ENCODE measurements around the gene KBTBD4.
"Not testable (repeated sequence)": the region's sequence is repeated elsewhere in the genome, so short reads cannot be mapped to it uniquely, and the experiment has no call there.

Gene KBTBD4

GRCh38 chr11:47572715-47573255 lies 6.0 kb downstream of the KBTBD4 start:
- no peak overlapping the region for H3K4me3 Mint-ChIP-seq
- H3K36me3 Mint-ChIP-seq, result peaks cover 7% of the 10 kb centered on the region
- no peak overlapping the region for H3K27ac Mint-ChIP-seq
- no peaks in the 10 kb centered on the region for H3K27me3 Mint-ChIP-seq
- H3K4me1 Mint-ChIP-seq, result peaks cover 23% of the 10 kb centered on the region
- no peaks in the 10 kb centered on the region for H3K9me3 Mint-ChIP-seq

DNA sequence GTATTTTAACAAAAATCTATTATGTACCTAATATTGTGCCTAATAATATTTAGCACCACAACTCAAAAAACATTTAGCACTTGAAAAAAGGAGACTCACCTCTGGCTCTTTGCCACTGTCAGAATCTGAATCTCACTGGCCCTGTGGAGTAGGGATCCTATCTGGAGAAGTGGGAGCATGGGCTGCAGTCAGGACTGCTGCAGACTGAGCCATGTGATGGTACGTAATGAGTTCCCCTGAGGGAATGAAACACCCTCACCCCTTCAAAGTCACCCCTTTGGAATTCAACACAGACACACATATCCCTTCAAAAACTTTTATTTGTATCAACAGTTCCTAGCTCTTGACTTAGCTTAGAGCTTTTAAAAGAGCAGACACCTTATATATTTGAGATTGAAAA lies 6.9 kb downstream of the KBTBD4 start:
- Mint-ChIP-seq H3K27ac (no peak overlapping the region), H3K27me3 (no peaks in the 10 kb centered on the region), H3K9me3 (no peaks in the 10 kb centered on the region), H3K4me3 (no peak overlapping the region), H3K4me1 (peaks cover 16% of the 10 kb centered on the region), H3K36me3 (peaks cover 5% of the 10 kb centered on the region)

DNA sequence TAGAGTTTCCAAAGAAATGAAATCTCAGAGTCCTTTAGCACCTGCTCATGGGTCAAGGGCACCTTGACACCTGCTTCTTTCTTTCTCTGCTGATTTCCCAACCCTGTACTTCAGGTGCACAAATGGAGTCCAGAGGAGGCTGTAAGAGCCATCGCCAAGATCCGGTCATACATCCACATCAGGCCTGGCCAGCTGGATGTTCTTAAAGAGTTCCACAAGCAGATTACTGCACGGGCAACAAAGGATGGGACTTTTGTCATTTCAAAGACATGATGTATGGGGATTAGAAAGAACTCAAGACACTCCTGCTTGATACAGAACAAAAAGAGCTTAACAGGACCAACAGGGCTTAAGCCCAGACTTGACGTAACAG lies 7.4 kb downstream of the KBTBD4 start:
- Mint-ChIP-seq H3K27ac (no peak overlapping the region), H3K9me3 (no peaks in the 10 kb centered on the region), H3K36me3 (peaks cover 5% of the 10 kb centered on the region), H3K4me1 (peaks cover 18% of the 10 kb centered on the region), H3K4me3 (no peak overlapping the region), H3K27me3 (no peaks in the 10 kb centered on the region)

DNA sequence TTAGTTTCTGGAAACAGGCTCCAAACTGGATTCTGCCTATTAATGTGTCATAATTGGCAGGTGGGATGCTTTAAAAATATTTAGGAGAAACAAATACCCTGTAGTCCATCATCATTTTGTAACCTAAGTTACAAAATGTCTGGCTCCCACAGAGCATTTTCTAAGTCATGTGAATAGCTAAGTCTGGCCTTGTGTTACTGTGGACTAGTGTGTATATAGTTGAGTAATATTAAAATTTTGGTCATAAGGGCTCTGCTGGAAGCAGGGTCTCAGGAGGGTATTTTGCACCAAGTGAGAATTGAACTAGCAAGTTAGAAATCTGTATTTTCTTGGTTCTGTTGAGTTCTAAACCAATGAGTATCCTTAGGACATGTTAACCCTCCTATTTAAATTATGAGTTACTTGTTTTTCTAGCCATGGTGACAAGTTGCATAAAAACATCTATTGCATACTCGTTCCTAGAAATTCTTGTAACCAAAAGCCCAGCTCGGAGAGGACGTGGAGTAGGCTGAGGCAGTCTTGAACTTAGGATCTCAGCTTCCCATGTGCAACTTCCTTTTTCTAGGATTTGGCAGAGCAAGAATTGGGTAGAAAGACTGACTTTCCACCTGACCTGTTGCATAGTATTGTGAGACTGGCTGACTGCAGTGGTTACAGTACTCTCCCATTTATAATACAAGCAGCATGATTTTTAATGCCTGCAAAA lies 8.0 kb downstream of the KBTBD4 start:
- Mint-ChIP-seq H3K27me3 (no peaks in the 10 kb centered on the region), H3K36me3 (peaks cover 4% of the 10 kb centered on the region), H3K9me3 (no peaks in the 10 kb centered on the region), H3K27ac (no peak overlapping the region), H3K4me3 (no peak overlapping the region), H3K4me1 (peaks cover 19% of the 10 kb centered on the region)

- Mint-ChIP-seq H3K27ac (no peak overlapping the region), H3K27me3 (no peaks in the 10 kb centered on the region), H3K36me3 (peaks cover 4% of the 10 kb centered on the region), H3K4me1 (peaks cover 23% of the 10 kb centered on the region), H3K4me3 (no peak overlapping the region), H3K9me3 (no peaks in the 10 kb centered on the region)
Observed at GRCh38 chr11:47569646-47570045, 9.1 kb downstream of the KBTBD4 start.

DNA sequence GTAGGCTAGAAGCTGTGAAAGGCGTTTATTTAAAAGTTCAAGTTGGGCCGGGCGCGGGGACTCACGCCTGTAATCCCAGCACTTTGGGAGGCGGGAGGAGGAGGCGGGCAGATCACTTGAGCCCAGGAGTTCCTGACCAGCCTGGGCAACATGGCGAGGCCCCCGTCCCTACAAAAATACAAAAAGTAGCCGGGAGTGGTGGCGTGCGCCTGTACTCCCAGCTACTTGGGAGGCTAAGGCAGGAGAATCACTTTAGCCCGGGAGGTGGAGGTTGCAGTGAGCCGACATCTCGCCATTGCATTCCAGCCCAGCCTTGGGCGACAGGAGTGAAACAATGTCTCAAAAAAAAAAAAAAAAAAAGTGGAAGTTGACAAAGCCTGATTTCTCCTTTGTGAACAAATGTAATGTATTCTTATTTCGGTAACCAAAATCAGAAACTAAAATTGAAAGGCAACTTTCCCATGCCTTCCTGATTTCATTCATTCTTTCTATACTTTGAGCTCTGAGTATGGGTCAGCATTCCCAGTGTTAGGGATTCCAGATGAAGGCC lies 12.5 kb downstream of the KBTBD4 start:
- no peaks in the 10 kb centered on the region for H3K27me3 Mint-ChIP-seq
- H3K27ac Mint-ChIP-seq, result peak overlapping the region; percentile 59
- H3K9me3 Mint-ChIP-seq, result no peaks in the 10 kb centered on the region
- H3K36me3 Mint-ChIP-seq, result no peaks in the 10 kb centered on the region
- peak overlapping the region; percentile 87 for H3K4me3 Mint-ChIP-seq
- H3K4me1 Mint-ChIP-seq, result peaks cover 19% of the 10 kb centered on the region

- Mint-ChIP-seq H3K36me3 (no peaks in the 10 kb centered on the region), H3K4me1 (peaks cover 15% of the 10 kb centered on the region), H3K27ac (peak within 1 kb of the TSS; percentile 83), H3K9me3 (no peaks in the 10 kb centered on the region), H3K27me3 (no peaks in the 10 kb centered on the region), H3K4me3 (peak within 1 kb of the TSS; percentile 87)
Observed at GRCh38 chr11:47565340-47566148, 13.2 kb downstream of the KBTBD4 start, which contains the start of gene PTPMT1. Gene PTPMT1, plus strand, starts transcription at chr11:47565599. Its CDS starts 24 bp downstream, at chr11:47565623.

DNA sequence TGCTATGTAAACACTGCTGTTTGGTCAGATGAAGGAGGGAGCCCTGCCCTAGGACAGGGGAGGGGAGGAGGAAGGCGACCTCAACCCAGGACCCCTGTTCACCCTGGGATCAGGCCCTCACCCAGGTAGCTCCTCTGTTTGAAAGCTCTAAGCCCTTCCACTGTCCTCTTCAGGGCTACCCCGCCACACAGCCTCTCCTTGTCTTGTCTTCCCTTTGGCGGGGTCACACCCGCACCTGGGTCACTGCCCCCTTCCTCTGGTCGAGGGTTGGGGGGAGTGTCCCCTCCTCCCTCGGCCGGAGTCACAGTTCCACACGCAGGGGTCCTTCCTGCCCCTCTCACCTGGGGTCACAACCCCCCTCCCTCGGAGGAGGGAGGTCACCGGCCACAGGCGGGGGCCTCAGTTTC lies 13.8 kb downstream of the KBTBD4 start:
- H3K9me3 Mint-ChIP-seq, result no peaks in the 10 kb centered on the region
- peaks cover 18% of the 10 kb centered on the region for H3K4me1 Mint-ChIP-seq
- no peaks in the 10 kb centered on the region for H3K27me3 Mint-ChIP-seq
- no peaks in the 10 kb centered on the region for H3K36me3 Mint-ChIP-seq
- H3K27ac Mint-ChIP-seq, result peak overlapping the region; percentile 83
- peak overlapping the region; percentile 87 for H3K4me3 Mint-ChIP-seq

- H3K27ac Mint-ChIP-seq, H3K36me3 Mint-ChIP-seq: not testable (repeated sequence)
- peak overlapping the region; percentile 62 for H3K4me3 Mint-ChIP-seq
Observed at GRCh38 chr11:47564366-47564765, 14.4 kb downstream of the KBTBD4 start.

DNA sequence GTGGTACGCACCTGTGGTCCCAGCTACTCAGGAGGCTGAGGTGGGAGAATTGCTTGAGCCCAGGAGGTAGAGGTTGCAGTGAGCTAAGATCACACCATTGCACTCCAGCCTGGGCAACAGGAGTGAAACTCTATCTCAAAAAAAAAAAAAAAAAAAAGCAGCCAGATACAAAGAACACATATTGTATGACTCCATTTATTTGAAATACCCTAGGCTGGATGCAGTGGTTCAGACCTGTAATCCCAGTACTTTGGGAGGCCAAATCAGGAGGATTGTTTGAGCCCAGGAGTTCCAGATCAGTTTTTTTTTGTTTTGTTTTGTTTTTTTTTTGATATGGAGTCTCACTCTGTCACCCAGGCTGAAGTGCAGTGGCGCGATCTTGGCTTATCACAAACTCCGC lies 16.4 kb downstream of the KBTBD4 start:
- H3K27ac Mint-ChIP-seq, H3K4me3 Mint-ChIP-seq, H3K27me3 Mint-ChIP-seq, H3K9me3 Mint-ChIP-seq, H3K36me3 Mint-ChIP-seq: not testable (repeated sequence)
- H3K4me1 Mint-ChIP-seq, result peaks cover 18% of the 10 kb centered on the region

More at GRCh38 chr11:47564366-47564765, 14.4 kb downstream of the KBTBD4 start:
- not testable (repeated sequence) for H3K9me3 Mint-ChIP-seq, H3K27me3 Mint-ChIP-seq
- peaks cover 18% of the 10 kb centered on the region for H3K4me1 Mint-ChIP-seq

DNA sequence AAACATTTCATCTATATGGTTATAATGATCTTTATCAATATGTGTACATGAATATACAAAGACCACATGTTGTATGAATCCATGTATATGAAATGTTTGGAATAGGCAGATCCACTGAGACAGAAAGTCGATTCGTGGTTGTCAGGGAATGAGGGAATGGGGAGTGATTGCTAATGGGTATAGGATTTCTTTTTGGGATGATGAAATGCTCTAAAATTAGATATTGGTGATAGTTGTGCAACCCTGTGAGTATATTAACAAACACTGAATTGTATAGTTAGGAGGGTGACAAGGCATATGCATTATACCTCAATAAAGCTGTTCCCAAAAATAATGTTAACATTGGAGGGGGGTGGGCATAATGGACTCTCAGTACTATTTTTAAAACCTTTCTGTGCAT lies 18.3 kb downstream of the KBTBD4 start:
- Mint-ChIP-seq H3K4me1 (peaks cover 11% of the 10 kb centered on the region), H3K27ac (no peak overlapping the region), H3K9me3 (no peaks in the 10 kb centered on the region), H3K36me3 (peaks cover under 1% of the 10 kb centered on the region), H3K4me3 (no peak overlapping the region), H3K27me3 (no peaks in the 10 kb centered on the region)

GRCh38 chr11:47558695-47559094 lies 20.1 kb downstream of the KBTBD4 start:
- Mint-ChIP-seq H3K4me1 (peaks cover 12% of the 10 kb centered on the region), H3K27me3 (no peaks in the 10 kb centered on the region), H3K4me3 (no peak overlapping the region), H3K27ac (no peak overlapping the region), H3K9me3 (no peaks in the 10 kb centered on the region), H3K36me3 (peaks cover 1% of the 10 kb centered on the region)

GRCh38 chr11:47557004-47557403 lies 21.8 kb downstream of the KBTBD4 start:
- not testable (repeated sequence) for H3K27ac Mint-ChIP-seq, H3K36me3 Mint-ChIP-seq, H3K4me3 Mint-ChIP-seq, H3K9me3 Mint-ChIP-seq, H3K27me3 Mint-ChIP-seq
- H3K4me1 Mint-ChIP-seq, result peaks cover 17% of the 10 kb centered on the region

- Mint-ChIP-seq H3K9me3 (no peaks in the 10 kb centered on the region), H3K36me3 (peaks cover 13% of the 10 kb centered on the region)
Observed at GRCh38 chr11:47553406-47553743, 25.4 kb downstream of the KBTBD4 start.

GRCh38 chr11:47552566-47553405 lies 26.0 kb downstream of the KBTBD4 start, which contains the start of gene CELF1:
Gene CELF1, minus strand, starts transcription at chr11:47553132. Its CDS starts 53,609 bp downstream, at chr11:47499523.
- Mint-ChIP-seq H3K4me1 (peaks cover 43% of the 10 kb centered on the region), H3K4me3 (peak within 1 kb of the TSS; percentile 97), H3K9me3 (no peaks in the 10 kb centered on the region)

More at GRCh38 chr11:47553406-47553743, 25.4 kb downstream of the KBTBD4 start:
- Mint-ChIP-seq H3K27me3 (no peaks in the 10 kb centered on the region), H3K4me1 (peaks cover 37% of the 10 kb centered on the region), H3K27ac (peak overlapping the region; percentile 72), H3K4me3 (peak overlapping the region; percentile 85)

More at GRCh38 chr11:47552566-47553405, 26.0 kb downstream of the KBTBD4 start, which contains the start of gene CELF1:
- Mint-ChIP-seq H3K27ac (peak within 1 kb of the TSS; percentile 97), H3K27me3 (no peaks in the 10 kb centered on the region), H3K36me3 (peaks cover 16% of the 10 kb centered on the region)
